Measurements from ENCODE around the gene GABBR2.

GRCh38 chr9:98701576-98701975 is 7.2 kb downstream of the GABBR2 start:
- TF ChIP-seq, protein P1, sequence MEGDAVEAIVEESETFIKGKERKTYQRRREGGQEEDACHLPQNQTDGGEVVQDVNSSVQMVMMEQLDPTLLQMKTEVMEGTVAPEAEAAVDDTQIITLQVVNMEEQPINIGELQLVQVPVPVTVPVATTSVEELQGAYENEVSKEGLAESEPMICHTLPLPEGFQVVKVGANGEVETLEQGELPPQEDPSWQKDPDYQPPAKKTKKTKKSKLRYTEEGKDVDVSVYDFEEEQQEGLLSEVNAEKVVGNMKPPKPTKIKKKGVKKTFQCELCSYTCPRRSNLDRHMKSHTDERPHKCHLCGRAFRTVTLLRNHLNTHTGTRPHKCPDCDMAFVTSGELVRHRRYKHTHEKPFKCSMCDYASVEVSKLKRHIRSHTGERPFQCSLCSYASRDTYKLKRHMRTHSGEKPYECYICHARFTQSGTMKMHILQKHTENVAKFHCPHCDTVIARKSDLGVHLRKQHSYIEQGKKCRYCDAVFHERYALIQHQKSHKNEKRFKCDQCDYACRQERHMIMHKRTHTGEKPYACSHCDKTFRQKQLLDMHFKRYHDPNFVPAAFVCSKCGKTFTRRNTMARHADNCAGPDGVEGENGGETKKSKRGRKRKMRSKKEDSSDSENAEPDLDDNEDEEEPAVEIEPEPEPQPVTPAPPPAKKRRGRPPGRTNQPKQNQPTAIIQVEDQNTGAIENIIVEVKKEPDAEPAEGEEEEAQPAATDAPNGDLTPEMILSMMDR (IDR thresholded peaks at IDR 0.05): no peak
- TF ChIP-seq POLR2A (IDR thresholded peaks at IDR 0.05) (no peak), POLR2AphosphoS5 (IDR thresholded peaks at IDR 0.05) (no peak)

Data from breast epithelium (tissue), 3 donors.